Activated CD8-positive, alpha-beta memory T cell treated with anti-CD3 and anti-CD28 coated beads for 24 hours (primary cell): ENCODE data around the gene GTF3C2.
"Not testable (repeated sequence)": the region's sequence is repeated elsewhere in the genome, so short reads cannot be mapped to it uniquely, and the experiment has no call there.

Experiments used
- DNase-seq: peaks from one replicate; pipeline ENCODE4 v3.0.0-alpha.2; 2020

GTF3C2 gene

GRCh38 chr2:27319839-27320238 is 36.7 kb downstream of the GTF3C2 start:
- DNase-seq = not testable (repeated sequence)

- DNase-seq = no peak
Observed at GRCh38 chr2:27316655-27317412, 39.7 kb downstream of the GTF3C2 start.

GRCh38 chr2:27315122-27315521 is 41.4 kb downstream of the GTF3C2 start:
- DNase-seq = no peak

GRCh38 chr2:27314709-27315108 is 41.9 kb downstream of the GTF3C2 start:
- no peak for DNase-seq

- no peak for DNase-seq
Observed at GRCh38 chr2:27313882-27314645, 42.5 kb downstream of the GTF3C2 start.

- DNase-seq = no peak
Observed at GRCh38 chr2:27312152-27312551, 44.4 kb downstream of the GTF3C2 start.

- no peak for DNase-seq
Observed at GRCh38 chr2:27309651-27310050, 46.9 kb downstream of the GTF3C2 start.

- no peak for DNase-seq
Observed at GRCh38 chr2:27308359-27308881, 48.1 kb downstream of the GTF3C2 start, which contains the start of gene UCN. TSS of gene UCN (minus strand) at chr2:27308445. CDS start at chr2:27307895, 550 bp downstream.

GRCh38 chr2:27307545-27308358 is 48.8 kb downstream of the GTF3C2 start:
- DNase-seq = no peak

- DNase-seq = no peak
Observed at GRCh38 chr2:27307287-27307544, 49.3 kb downstream of the GTF3C2 start.

- DNase-seq = peak; percentile 79
Observed at GRCh38 chr2:27306573-27307286, 49.8 kb downstream of the GTF3C2 start.

- peak; percentile 63 for DNase-seq
Observed at GRCh38 chr2:27306136-27306535, 50.4 kb downstream of the GTF3C2 start.

GRCh38 chr2:27305516-27305915 is 51.0 kb downstream of the GTF3C2 start:
- DNase-seq = no peak

- no peak for DNase-seq
Observed at GRCh38 chr2:27304488-27305240, 51.9 kb downstream of the GTF3C2 start.

GRCh38 chr2:27303093-27304025 is 53.2 kb downstream of the GTF3C2 start:
- DNase-seq = peak; percentile 71

- DNase-seq = not testable (repeated sequence)
Observed at GRCh38 chr2:27300606-27301005, 56.0 kb downstream of the GTF3C2 start.

- no peak for DNase-seq
Observed at GRCh38 chr2:27298391-27299080, 58.0 kb downstream of the GTF3C2 start.

- no peak for DNase-seq
Observed at GRCh38 chr2:27297195-27297594, 59.4 kb downstream of the GTF3C2 start.

GRCh38 chr2:27296481-27296880 is 60.1 kb downstream of the GTF3C2 start:
- no peak for DNase-seq

- DNase-seq = no peak
Observed at GRCh38 chr2:27294928-27295327, 61.6 kb downstream of the GTF3C2 start.
